AG09319 (cell line): Measurements from ENCODE around the gene CDK1.

Experiments
- DNase-seq: peaks from one replicate; pipeline ENCODE4 v3.0.0-alpha.2; 2010; ENCODE audit warnings: low read depth; ENCODE audit errors: extremely low read depth
- CTCF ChIP-seq: IDR thresholded peaks from 2 replicates; pipeline ENCODE4 v1.5.1; 2011; ENCODE audit warnings: low read depth, mild to moderate bottlenecking, inconsistent platforms, low read length, moderate library complexity

CDK1 gene

GRCh38 chr10:60778214-60778970, at the start of gene CDK1:
Gene CDK1 (plus strand): TSS chr10:60778478. CDS start chr10:60780166, 1,688 bp downstream.
- DNase-seq = peak; percentile 97
- TF ChIP-seq CTCF = no peak

- TF ChIP-seq CTCF = no peak
- no peak for DNase-seq
Measured at GRCh38 chr10:60729106-60729505, 49.2 kb upstream of the CDK1 start.

- no peak for DNase-seq
- TF ChIP-seq CTCF = no peak
Measured at GRCh38 chr10:60731134-60731885, 47.0 kb upstream of the CDK1 start.

GRCh38 chr10:60732198-60732806, 46.0 kb upstream of the CDK1 start:
- no peak for DNase-seq
- TF ChIP-seq CTCF = no peak

GRCh38 chr10:60732807-60733516, 45.3 kb upstream of the CDK1 start:
- TF ChIP-seq CTCF = no peak
- no peak for DNase-seq

- no peak for DNase-seq
- no peak for TF ChIP-seq CTCF
Measured at GRCh38 chr10:60733517-60733822, 44.8 kb upstream of the CDK1 start.
